ENCODE results near the gene PRR22. TPM values are rescaled to one million over a fixed set of nuclear protein-coding genes. Genes with fewer than 3 reads are reported as not detected.

Gene PRR22
- 0.34 and 0.50 TPM in 2 replicates for total RNA-seq

DNA sequence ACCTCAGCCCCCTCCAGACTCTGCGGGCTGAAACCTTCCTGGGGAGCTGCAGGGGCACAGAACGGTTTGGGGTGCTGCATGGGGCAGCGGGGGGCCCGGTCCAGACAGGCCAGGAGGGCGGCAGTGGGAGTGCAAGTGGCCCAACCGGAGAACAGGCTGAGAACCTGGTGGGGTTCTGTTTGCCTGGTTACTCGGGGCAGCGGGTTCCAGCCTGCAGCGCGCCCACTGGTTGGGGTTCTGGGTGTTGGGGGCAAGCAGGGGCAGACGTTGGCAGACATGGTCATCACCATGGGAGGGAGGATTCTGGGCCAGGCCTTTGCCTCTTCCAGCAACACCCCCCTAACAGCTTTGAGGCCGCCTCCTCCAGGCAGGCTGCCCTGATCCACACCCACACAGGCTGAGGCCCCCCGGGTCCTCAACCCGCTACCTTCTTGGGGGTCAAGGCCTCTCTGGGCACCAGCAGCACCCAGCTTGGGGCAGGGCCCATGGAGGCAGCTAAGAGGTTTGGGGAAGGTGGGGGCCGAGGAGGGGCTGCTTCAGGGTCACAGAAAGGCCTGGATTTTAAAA, at the start of gene PRR22:
PRR22 (minus strand) TSS at position 166 of the 567 bp plus-strand sequence; CDS start at position 80, 86 bp downstream.

DNA sequence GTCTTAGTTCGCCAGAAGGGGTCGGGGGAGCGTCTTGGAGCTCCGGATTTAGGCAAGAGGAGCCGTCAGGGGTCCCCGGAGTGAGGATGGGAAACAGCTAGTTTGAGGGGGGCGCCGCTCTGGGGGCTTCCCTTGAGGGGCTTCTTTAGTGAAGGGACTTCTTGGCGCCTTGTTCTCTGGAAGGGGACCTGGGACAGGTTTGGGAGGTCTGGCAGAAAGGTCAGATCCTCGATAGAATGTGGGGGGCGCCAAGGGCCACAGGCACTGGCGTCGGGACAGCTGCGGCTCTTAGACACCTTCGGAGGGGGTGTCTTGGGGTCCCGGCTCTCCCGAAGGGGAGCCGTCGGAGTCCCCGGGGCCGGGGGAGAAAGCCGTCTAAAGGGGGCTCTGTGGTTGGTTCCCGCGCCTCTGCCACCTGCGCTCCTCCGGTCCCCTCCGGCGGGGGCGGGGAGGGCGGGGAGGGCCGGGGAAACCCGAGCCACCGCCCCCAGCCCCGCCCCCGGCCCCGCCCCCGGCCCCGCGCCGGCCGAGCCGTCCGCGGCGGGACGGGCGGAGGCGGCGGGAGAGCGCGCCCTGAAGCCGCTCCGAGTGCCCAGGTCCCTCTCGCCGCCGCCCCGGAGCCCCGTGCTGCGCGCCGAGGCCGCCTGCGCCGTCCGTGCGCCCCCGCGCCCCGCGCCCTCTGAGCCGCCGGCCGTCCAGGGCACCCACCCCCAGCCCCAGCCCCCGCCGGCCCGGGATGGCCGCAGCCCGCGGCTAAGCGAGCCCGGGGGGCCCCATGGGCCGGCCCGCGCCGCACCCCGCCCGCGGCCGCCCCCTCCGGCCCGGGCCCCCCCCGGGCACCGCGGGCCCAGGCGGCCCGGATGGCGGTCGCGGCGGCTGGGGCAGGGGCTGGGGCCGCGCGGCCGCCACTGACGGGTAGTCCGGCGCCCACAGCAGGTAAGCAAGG, 20.2 kb upstream of the PRR22 start, which contains the start of gene NRTN:
NRTN (plus strand) TSS at position 552 of the 946 bp plus-strand sequence. CDS start 19,099 bp downstream, outside the sequence.

DNA sequence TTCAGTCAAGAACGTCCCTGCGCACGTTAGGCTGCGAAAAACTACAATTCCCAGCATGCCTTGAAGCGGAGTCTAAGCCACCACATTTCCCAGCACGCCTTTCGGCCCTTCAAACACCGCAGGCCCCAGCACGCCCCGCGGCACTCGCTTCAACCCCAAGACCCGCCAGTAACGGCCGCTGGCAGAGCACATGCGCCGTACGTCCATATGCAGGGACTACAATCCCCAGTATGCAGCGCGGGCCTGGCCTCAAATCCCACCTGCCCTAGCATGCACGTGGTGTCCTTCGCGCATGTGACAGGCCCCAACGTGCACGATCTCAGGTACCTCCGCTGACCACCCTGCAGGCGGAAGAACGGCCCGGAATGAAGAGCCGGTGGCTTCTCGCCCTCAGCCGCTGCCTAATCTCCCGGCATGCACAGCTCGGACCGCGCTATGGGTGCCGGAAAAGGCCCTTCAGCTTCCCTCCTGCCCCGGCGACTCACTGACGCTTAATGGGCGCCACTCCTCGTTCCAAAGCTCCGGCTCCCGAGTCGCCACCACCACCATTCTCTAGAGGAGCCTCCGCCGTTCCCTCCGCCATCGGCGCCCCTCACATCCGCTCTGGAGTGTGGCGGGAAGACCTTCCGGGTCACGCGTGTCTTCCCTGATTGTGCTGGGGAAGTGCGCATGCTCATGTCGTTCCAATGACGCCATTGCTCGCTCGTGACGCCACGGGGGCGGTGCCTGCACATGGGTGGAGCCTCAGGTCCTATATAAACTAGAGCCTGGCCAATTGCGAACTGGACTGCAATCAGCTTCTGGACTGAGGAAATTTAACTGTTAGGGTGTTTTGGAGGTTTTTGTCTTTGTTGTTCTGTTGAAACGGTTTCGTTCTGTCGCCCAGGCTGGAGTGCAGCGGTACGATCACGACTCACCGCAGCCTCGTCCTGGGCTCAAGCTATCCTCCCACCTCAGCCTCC, 6.3 kb upstream of the PRR22 start, which contains the start of gene DUS3L:
DUS3L (minus strand) TSS at position 605 of the 962 bp plus-strand sequence; CDS start at position 583, 22 bp downstream.

Other genes with a start within 250 kb of the PRR22 start
- gene TINCR, start 216.8 kb downstream of the PRR22 start, total RNA-seq, result 6.9 and 14.0 TPM in 2 replicates
- gene SAFB2, start 162.0 kb downstream of the PRR22 start, total RNA-seq, result 31.8 and 41.9 TPM in 2 replicates
- gene SAFB, start 161.7 kb downstream of the PRR22 start, total RNA-seq, result 71.1 and 97.0 TPM in 2 replicates
- 16.6 and 30.8 TPM in 2 replicates for gene MICOS13, start 104.2 kb downstream of the PRR22 start, total RNA-seq
- gene HSD11B1L, start 103.7 kb downstream of the PRR22 start, total RNA-seq, result 5.1 and 10.4 TPM in 2 replicates
- 351 and 752 TPM in 2 replicates for gene RPL36, start 94.5 kb downstream of the PRR22 start, total RNA-seq
- 216 and 221 TPM in 2 replicates for gene LONP1, start 64.6 kb downstream of the PRR22 start, total RNA-seq
- not detected in 2 replicates for gene CATSPERD, start 64.1 kb downstream of the PRR22 start, total RNA-seq
- 29.2 and 41.4 TPM in 2 replicates for gene DUS3L, start 6.4 kb upstream of the PRR22 start, total RNA-seq
- gene NRTN, start 20.3 kb upstream of the PRR22 start, total RNA-seq, result 0.28 and 0.68 TPM in 2 replicates
- gene FUT6, start 55.0 kb upstream of the PRR22 start, total RNA-seq, result 1.0 and 8.1 TPM in 2 replicates
- 14.2 and 18.5 TPM in 2 replicates for gene FUT3, start 66.7 kb upstream of the PRR22 start, total RNA-seq
- under 0.01 TPM in 1 of 2 replicates, not detected in the other for gene FUT5, start 85.8 kb upstream of the PRR22 start, total RNA-seq
- gene NDUFA11, start 119.0 kb upstream of the PRR22 start, total RNA-seq, result 111 and 182 TPM in 2 replicates
- 5.1 and 5.6 TPM in 2 replicates for gene VMAC, start 120.1 kb upstream of the PRR22 start, total RNA-seq
- gene CAPS, start 129.5 kb upstream of the PRR22 start, total RNA-seq, result 1.7 and 6.3 TPM in 2 replicates
- 32.1 and 41.9 TPM in 2 replicates for gene RANBP3, start 193.4 kb upstream of the PRR22 start, total RNA-seq